ENCODE measurements around the gene BFAR. TPM values are rescaled to one million over a fixed set of nuclear protein-coding genes. Genes with fewer than 3 reads are reported as not detected.
A peak's percentile ranks its signal among the peaks of the same experiment; 100 is the strongest.

Gene BFAR
- total and polyA plus RNA-seq, 9 of the 15 experiments (the other 6 are each of a cell fraction or from before 2014, with no cell fraction given) = 45.0 to 82.6 (median 60.4) TPM

GRCh38 chr16:14629919-14630619 lies 2.7 kb upstream of the BFAR start, which contains the start of gene PARN (continued):
- TF ChIP-seq POLR2AphosphoS2 (IDR thresholded peaks at IDR 0.05; ENCODE audit: low read length) (no peak; the same call in 1 of the 2 replicates), ZNF717 (CRISPR knock-in tag; IDR thresholded peaks at IDR 0.05) (no peak), YY1 (IDR thresholded peaks at IDR 0.05; ENCODE audit: borderline replicate concordance in 1 of 3, control insufficient read depth in 1 of 3, extremely low read depth in 1 of 3, insufficient read depth in 3 of 3, insufficient read length in 1 of 3, insufficient replicate concordance in 2 of 3, low read depth in 1 of 3, low read length in 2 of 3) (peak in 2 of 3 experiments; percentile 30 to 50), CTCFL (IDR thresholded peaks at IDR 0.05; ENCODE audit: borderline replicate concordance, insufficient read depth, low read depth, low read length, poor library complexity, severe bottlenecking) (no peak), HDAC2 (IDR thresholded peaks at IDR 0.05) (no peak), NCOA6 (IDR thresholded peaks at IDR 0.05) (no peak), ZNF282 (CRISPR knock-in tag; IDR thresholded peaks at IDR 0.05) (no peak), CXXC5 (CRISPR knock-in tag; IDR thresholded peaks at IDR 0.05) (peak; percentile 92), STAG1 (CRISPR knock-in tag; IDR thresholded peaks at IDR 0.05; ENCODE audit: borderline replicate concordance) (no peak), NR4A1 (CRISPR knock-in tag; IDR thresholded peaks at IDR 0.05) (no peak), NR4A1 (tag; IDR thresholded peaks at IDR 0.05) (no peak), NR0B1 (IDR thresholded peaks at IDR 0.05; ENCODE audit: partially characterized antibody) (no peak), ETV5 (CRISPR knock-in tag; IDR thresholded peaks at IDR 0.05; ENCODE audit: low read depth) (peak; percentile 72), ZNF445 (CRISPR knock-in tag; IDR thresholded peaks at IDR 0.05; ENCODE audit: low read depth) (no peak), KDM1A (IDR thresholded peaks at IDR 0.05) (no peak), KLF13 (tag; IDR thresholded peaks at IDR 0.05; ENCODE audit: borderline replicate concordance, low read depth) (no peak)
- TF ChIP-seq, protein P1, sequence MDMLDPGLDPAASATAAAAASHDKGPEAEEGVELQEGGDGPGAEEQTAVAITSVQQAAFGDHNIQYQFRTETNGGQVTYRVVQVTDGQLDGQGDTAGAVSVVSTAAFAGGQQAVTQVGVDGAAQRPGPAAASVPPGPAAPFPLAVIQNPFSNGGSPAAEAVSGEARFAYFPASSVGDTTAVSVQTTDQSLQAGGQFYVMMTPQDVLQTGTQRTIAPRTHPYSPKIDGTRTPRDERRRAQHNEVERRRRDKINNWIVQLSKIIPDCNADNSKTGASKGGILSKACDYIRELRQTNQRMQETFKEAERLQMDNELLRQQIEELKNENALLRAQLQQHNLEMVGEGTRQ (CRISPR knock-in tag; IDR thresholded peaks at IDR 0.05) = no peak
- TF ChIP-seq, protein P2, sequence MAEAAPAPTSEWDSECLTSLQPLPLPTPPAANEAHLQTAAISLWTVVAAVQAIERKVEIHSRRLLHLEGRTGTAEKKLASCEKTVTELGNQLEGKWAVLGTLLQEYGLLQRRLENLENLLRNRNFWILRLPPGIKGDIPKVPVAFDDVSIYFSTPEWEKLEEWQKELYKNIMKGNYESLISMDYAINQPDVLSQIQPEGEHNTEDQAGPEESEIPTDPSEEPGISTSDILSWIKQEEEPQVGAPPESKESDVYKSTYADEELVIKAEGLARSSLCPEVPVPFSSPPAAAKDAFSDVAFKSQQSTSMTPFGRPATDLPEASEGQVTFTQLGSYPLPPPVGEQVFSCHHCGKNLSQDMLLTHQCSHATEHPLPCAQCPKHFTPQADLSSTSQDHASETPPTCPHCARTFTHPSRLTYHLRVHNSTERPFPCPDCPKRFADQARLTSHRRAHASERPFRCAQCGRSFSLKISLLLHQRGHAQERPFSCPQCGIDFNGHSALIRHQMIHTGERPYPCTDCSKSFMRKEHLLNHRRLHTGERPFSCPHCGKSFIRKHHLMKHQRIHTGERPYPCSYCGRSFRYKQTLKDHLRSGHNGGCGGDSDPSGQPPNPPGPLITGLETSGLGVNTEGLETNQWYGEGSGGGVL (CRISPR knock-in tag; IDR thresholded peaks at IDR 0.05) = no peak
- TF ChIP-seq, protein P3, sequence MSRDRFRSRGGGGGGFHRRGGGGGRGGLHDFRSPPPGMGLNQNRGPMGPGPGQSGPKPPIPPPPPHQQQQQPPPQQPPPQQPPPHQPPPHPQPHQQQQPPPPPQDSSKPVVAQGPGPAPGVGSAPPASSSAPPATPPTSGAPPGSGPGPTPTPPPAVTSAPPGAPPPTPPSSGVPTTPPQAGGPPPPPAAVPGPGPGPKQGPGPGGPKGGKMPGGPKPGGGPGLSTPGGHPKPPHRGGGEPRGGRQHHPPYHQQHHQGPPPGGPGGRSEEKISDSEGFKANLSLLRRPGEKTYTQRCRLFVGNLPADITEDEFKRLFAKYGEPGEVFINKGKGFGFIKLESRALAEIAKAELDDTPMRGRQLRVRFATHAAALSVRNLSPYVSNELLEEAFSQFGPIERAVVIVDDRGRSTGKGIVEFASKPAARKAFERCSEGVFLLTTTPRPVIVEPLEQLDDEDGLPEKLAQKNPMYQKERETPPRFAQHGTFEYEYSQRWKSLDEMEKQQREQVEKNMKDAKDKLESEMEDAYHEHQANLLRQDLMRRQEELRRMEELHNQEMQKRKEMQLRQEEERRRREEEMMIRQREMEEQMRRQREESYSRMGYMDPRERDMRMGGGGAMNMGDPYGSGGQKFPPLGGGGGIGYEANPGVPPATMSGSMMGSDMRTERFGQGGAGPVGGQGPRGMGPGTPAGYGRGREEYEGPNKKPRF (IDR thresholded peaks at IDR 0.05; ENCODE audit: low read depth, low read length) = no peak

All from K562 (cell line).